ENCODE measurements around the gene DRAM2. TPM values are rescaled to one million over a fixed set of nuclear protein-coding genes. Genes with fewer than 3 reads are reported as not detected.

Gene DRAM2
- total and polyA plus RNA-seq, 10 of the 15 experiments (the other 5 are each of a cell fraction or from before 2014, with no cell fraction given), result 39.1 to 229 (median 79.4) TPM

GRCh38 chr1:111147948-111148347, 8.1 kb upstream of the DRAM2 start:
- ChIA-PET CTCF (interaction anchor here (1.3 kb wide), 1 partner anchor 45 kb away, joined by 4 read pairs; no protein-coding TSS in a partner anchor), SMC1A (ENCODE audit: uncharacterized antibody, unreplicated experiment) (interaction anchor here (0.9 to 13.3 kb wide), 7 partner anchors 9 to 70 kb away, joined by 3 to 164 read pairs (median 5); partner anchors contain the start of genes CEPT1 and DRAM2)

More at GRCh38 chr1:111147948-111148347, 8.1 kb upstream of the DRAM2 start:
- ATAC-seq (no peak; the same call in 2 of the 3 replicates), FAIRE-seq (peak; percentile 27), DNase-seq (ENCODE audit: low read depth, low spot score) (no peak)
- H3K4me3 ChIP-seq, result peak overlapping the region; percentile 13
- in situ Hi-C loops (cut with MboI), result no loop called here
- ChIA-PET POLR2A (interaction anchor here (1.1 to 2.1 kb wide), 3 partner anchors 8 to 49 kb away, joined by 4 to 6 read pairs (median 5); no protein-coding TSS in a partner anchor), RAD21 (ENCODE audit: unreplicated experiment) (interaction anchor here (1.1 to 2.2 kb wide), 3 partner anchors 55 to 75 kb away, joined by 3 to 9 read pairs (median 4); no protein-coding TSS in a partner anchor)
- peaks cover 15% of the 10 kb centered on the region for H3K4me1 ChIP-seq (ENCODE audit: control insufficient read depth, insufficient read depth, low read length)
- 82% methylated on average over 3 of the region's 3 CpGs for WGBS (ENCODE audit: insufficient coverage, insufficient replicate concordance, low lambda C conversion rate, missing lambda C conversion rate)
- H3K4me2 ChIP-seq (ENCODE audit: control insufficient read depth, insufficient read depth), result peak overlapping the region; percentile 45
- no peaks in the 10 kb centered on the region for H4K20me1 ChIP-seq (ENCODE audit: control insufficient read depth, insufficient read depth)
- no peaks in the 10 kb centered on the region for H3K27me3 ChIP-seq (replicated peaks in 1 of 2; ENCODE audit: control insufficient read depth in 2 of 2, insufficient read depth in 2 of 2, low read length in 1 of 2)
- no peaks in the 10 kb centered on the region; the same call in 2 of the 3 replicates for H3K9me3 ChIP-seq (replicated peaks; ENCODE audit: control insufficient read depth, insufficient read depth, low read length)
- TF ChIP-seq ZNF24 (IDR thresholded peaks at IDR 0.05), result no peak
- no peak for TF ChIP-seq NFXL1 (IDR thresholded peaks at IDR 0.05; ENCODE audit: borderline replicate concordance)
- TF ChIP-seq RAD21 (IDR thresholded peaks at IDR 0.05; ENCODE audit: insufficient read depth, low read depth, low read length), result no peak
- no peak for TF ChIP-seq ATF3 (IDR thresholded peaks at IDR 0.05; ENCODE audit: borderline replicate concordance, extremely low read depth, low read depth, low read length)
- no peak for TF ChIP-seq TARDBP (IDR thresholded peaks at IDR 0.05; ENCODE audit: borderline replicate concordance)
- peaks cover 2 to 23% of the 10 kb centered on the region in 2 experiments; a peak in 3 of 4 replicates for H3K36me3 ChIP-seq (ENCODE audit: control insufficient read depth in 2 of 2, insufficient read depth in 2 of 2, low read length in 1 of 2)
- no TSS peak for BruUV-seq (replicated peaks)
- H2AFZ ChIP-seq (ENCODE audit: control insufficient read depth, low read depth, low read length), result no peak overlapping the region
- H3K9ac ChIP-seq (ENCODE audit: control insufficient read depth, insufficient read depth, low read length), result peak overlapping the region; percentile 43
- H3K79me2 ChIP-seq (ENCODE audit: control insufficient read depth, insufficient read depth, low read length), result peaks cover 99% of the 10 kb centered on the region
- H3K27ac ChIP-seq (ENCODE audit: control insufficient read depth, insufficient read depth), result peak overlapping the region; percentile 30
- intact Hi-C loops (cut with micrococcal nuclease; ENCODE audit: unreplicated experiment), result loop anchor here (5.0 to 10.0 kb wide), 3 partner anchors 44 to 607 kb away; partner anchors contain the start of genes CD53 and DDX20
